IMR-90 (cell line): ENCODE data around the gene C16orf74. TPM values are rescaled to one million over a fixed set of nuclear protein-coding genes. Genes with fewer than 3 reads are reported as not detected.

Experiments
- ATAC-seq: fragments of 200-7000 bp; cut with Tn5 transposase; 2 replicates; pipeline ENCODE4 v1.9.1; 2020; ENCODE audit warnings: low read depth, mild to moderate bottlenecking, moderate library complexity
- BruUV-seq: library from RNA; stranded (reverse); fragments of 400-500 nt; replicated peaks from 2 replicates; lab custom pipeline; 2021; lab: Mats Ljungman, UMichigan
- CTCF ChIA-PET: fragments of 300-600 bp; formaldehyde crosslinking; extraction: SDS; loops from one replicate; lab custom pipeline; 2021; ENCODE audit warnings: antibody characterized with exemption; lab: Yijun Ruan, JAX
- POLR2A ChIA-PET: fragments of 300-600 bp; sonication (Branson Sonifier 250); formaldehyde crosslinking; loops from one replicate; lab custom pipeline; 2022; ENCODE audit warnings: antibody characterized with exemption; ENCODE audit not compliant: unreplicated experiment; lab: Charles Lee
- DNase-seq: peaks from one replicate; pipeline ENCODE4 v3.0.0; 2013
- H2AFZ ChIP-seq: replicated peaks from 2 replicates; pipeline ENCODE3; 2013; ENCODE audit warnings: low read length, mild to moderate bottlenecking; ENCODE audit not compliant: poor library complexity
- H2AK5ac ChIP-seq: 2 replicates; pipeline ENCODE4 v1.6.1; 2013; ENCODE audit warnings: low read depth, low read length, inconsistent platforms
- H2AK9ac ChIP-seq: replicated peaks from 2 replicates; pipeline ENCODE3; 2013; ENCODE audit warnings: mild to moderate bottlenecking, low read depth, low read length, moderate library complexity; ENCODE audit not compliant: poor library complexity
- H2BK120ac ChIP-seq: 2 replicates; pipeline ENCODE4 v1.6.1; 2013; ENCODE audit warnings: low read depth, low read length, inconsistent platforms
- H2BK15ac ChIP-seq: 3 replicates; pipeline ENCODE4 v1.6.1; 2013; ENCODE audit warnings: low read depth, low read length, inconsistent platforms
- H2BK20ac ChIP-seq: 2 replicates; pipeline ENCODE4 v1.6.1; 2013; ENCODE audit warnings: low read depth, mild to moderate bottlenecking, inconsistent platforms, low read length, moderate library complexity
- H2BK5ac ChIP-seq: 2 replicates; pipeline ENCODE4 v1.6.1; 2013; ENCODE audit warnings: mild to moderate bottlenecking, low read depth, low read length, inconsistent platforms; ENCODE audit not compliant: poor library complexity, severe bottlenecking
- H3K14ac ChIP-seq: replicated peaks from 2 replicates; pipeline ENCODE4 v1.6.1; 2013; ENCODE audit warnings: low read depth, low read length, inconsistent platforms
- H3K18ac ChIP-seq: 2 replicates; pipeline ENCODE4 v1.6.1; 2013; ENCODE audit warnings: low read depth, low read length, control low read depth
- H3K23ac ChIP-seq: 2 replicates; pipeline ENCODE4 v1.6.1; 2013; ENCODE audit warnings: low read depth, low read length, inconsistent platforms
- H3K27ac ChIP-seq: 2 replicates; pipeline ENCODE4 v1.5.1; 2013; ENCODE audit warnings: mild to moderate bottlenecking, control low read depth, low read length; ENCODE audit not compliant: insufficient read depth
- H3K27me3 ChIP-seq: 2 replicates; pipeline ENCODE4 v1.6.1; 2013; ENCODE audit warnings: low read length; ENCODE audit not compliant: control insufficient read depth, insufficient read depth
- H3K36me3 ChIP-seq: 2 replicates; pipeline ENCODE4 v1.6.1; 2013; ENCODE audit warnings: low read length, mixed read lengths; ENCODE audit not compliant: control insufficient read depth, insufficient read depth
- H3K4ac ChIP-seq: 2 replicates; pipeline ENCODE4 v1.6.1; 2013; ENCODE audit warnings: low read depth, low read length, inconsistent platforms
- H3K4me1 ChIP-seq: 2 replicates; pipeline ENCODE4 v1.6.1; 2013; ENCODE audit warnings: low read length, mixed read lengths; ENCODE audit not compliant: control insufficient read depth, insufficient read depth
- H3K4me2 ChIP-seq: 2 replicates; pipeline ENCODE4 v1.6.1; 2013; ENCODE audit warnings: low read depth, mild to moderate bottlenecking, control low read depth, low read length, moderate library complexity
- H3K4me3 ChIP-seq: 2 replicates; pipeline ENCODE4 v1.5.1; 2013; ENCODE audit warnings: low read depth, mild to moderate bottlenecking, control low read depth, low read length, moderate library complexity; ENCODE audit not compliant: insufficient read depth
- H3K56ac ChIP-seq: 2 replicates; pipeline ENCODE4 v1.6.1; 2013; ENCODE audit warnings: low read length, inconsistent platforms; ENCODE audit not compliant: insufficient read depth; ENCODE audit errors: extremely low read depth
- H3K79me1 ChIP-seq, 2 experiments: 2 replicates each; pipeline ENCODE4 v1.6.1; 2013; ENCODE audit warnings: low read length in 2 of 2, inconsistent platforms in 1 of 2, low read depth in 1 of 2
- H3K9ac ChIP-seq: 2 replicates; pipeline ENCODE4 v1.6.1; 2013; ENCODE audit warnings: low read depth, low read length, control low read depth
- H3K9me1 ChIP-seq: 2 replicates; pipeline ENCODE4 v1.6.1; 2013; ENCODE audit warnings: low read length, inconsistent platforms; ENCODE audit not compliant: insufficient read depth
- H3K9me3 ChIP-seq: 2 replicates; pipeline ENCODE4 v1.6.1; 2013; ENCODE audit warnings: low read length; ENCODE audit not compliant: control insufficient read depth, insufficient read depth
- H4K20me1 ChIP-seq: 2 replicates; pipeline ENCODE4 v1.6.1; 2013; ENCODE audit warnings: low read length, inconsistent platforms; ENCODE audit not compliant: insufficient read depth
- H4K5ac ChIP-seq: 2 replicates; pipeline ENCODE4 v1.6.1; 2013; ENCODE audit warnings: mild to moderate bottlenecking, low read depth, low read length, control low read depth
- H4K8ac ChIP-seq, 2 experiments: 2 replicates each; pipeline ENCODE4 v1.6.1; 2013; ENCODE audit warnings: low read depth in 2 of 2, low read length in 2 of 2, control low read depth in 1 of 2, inconsistent platforms in 1 of 2
- H4K91ac ChIP-seq: 2 replicates; pipeline ENCODE4 v1.6.1; 2013; ENCODE audit warnings: low read depth, low read length, inconsistent platforms; ENCODE audit not compliant: insufficient read depth
- POLR2A ChIP-seq: IDR thresholded peaks from 2 replicates; pipeline ENCODE4 v1.6.1; 2012; ENCODE audit warnings: mild to moderate bottlenecking, low read depth, low read length
- RCOR1 ChIP-seq: IDR thresholded peaks from 2 replicates; pipeline ENCODE4 v1.6.1; 2012; ENCODE audit warnings: mild to moderate bottlenecking, low read length, improper control_type of control experiment; ENCODE audit not compliant: insufficient replicate concordance
- WGBS, 2 experiments: methylation state at CpG; one replicate each; pipeline versions ENCODE4 v1.1.5 to v1.1.7; 2013; ENCODE audit warnings: missing lambda C conversion rate in 2 of 2; ENCODE audit not compliant: insufficient read length in 1 of 2; ENCODE audit errors: extremely low coverage in 2 of 2; 5-methylcytosine and 5-hydroxymethylcytosine counted together
- dilution Hi-C: fragments of 300-500 bp; cut with HindIII; formaldehyde crosslinking; loops from one replicate; pipeline ENCODE4 v1.14.3; 2018; ENCODE audit warnings: low sequenced_read_pairs; ENCODE audit not compliant: unreplicated experiment
- in situ Hi-C: fragments of 300-500 bp; cut with MboI; formaldehyde crosslinking; loops from 3 replicates; pipeline ENCODE4 v1.14.3; 2019; ENCODE audit warnings: low sequenced_read_pairs, inconsistent platforms, mixed read lengths
- intact Hi-C: fragments of 100-400 bp; cut with micrococcal nuclease; formaldehyde crosslinking; loops from 2 replicates; pipeline ENCODE4 v1.10.0; 2022
- polyA plus RNA-seq, 3 experiments: library from polyadenylated mRNA; depleted of rRNA; stranded (reverse); fragments of >200 nt; gene quantifications; 2 replicates each; pipeline ENCODE4 v1.2.3, GENCODE V29; 2012; ENCODE audit warnings: low replicate concordance in 1 of 3
- total RNA-seq: library from RNA; depleted of rRNA; stranded (reverse); fragments of >200 nt; gene quantifications from 2 replicates; pipeline ENCODE4 v1.2.3, GENCODE V29; 2012

The C16orf74 gene
- total and polyA plus RNA-seq, 2 of the 4 experiments (the other 2 are of a cell fraction): 4.5 to 12.2 TPM

- POLR2A ChIA-PET: no interaction called here
- peaks cover 8 to 18% of the 10 kb centered on the region in 2 experiments; a peak in 3 of 4 replicates for H3K79me1 ChIP-seq
- no peaks in the 10 kb centered on the region; the same call in 1 of the 2 replicates for H3K9me1 ChIP-seq
- no peak overlapping the region for H2BK15ac ChIP-seq
- H2AK9ac ChIP-seq: no peak overlapping the region
- dilution Hi-C loops (no loop called here), in situ Hi-C loops (no loop called here), intact Hi-C loops (loop anchor here (5.0 kb wide), 1 partner anchor 121 kb away; the partner anchor contains the start of genes COX4I1 and EMC8)
- no peaks in the 10 kb centered on the region for H3K9me3 ChIP-seq
- ATAC-seq (no peak), DNase-seq (no peak)
- no peak overlapping the region for H3K56ac ChIP-seq
- no peak overlapping the region for H3K4me3 ChIP-seq
- no peaks in the 10 kb centered on the region for H3K27me3 ChIP-seq
- H3K14ac ChIP-seq: no peak overlapping the region
- WGBS, 2 experiments: 92% methylated on average over 2 of the region's 7 CpGs; no CpG with 5 or more reads in 1 of the 2 experiments
- H3K27ac ChIP-seq: no peak overlapping the region
- H4K91ac ChIP-seq: no peak overlapping the region
- H3K9ac ChIP-seq: no peak overlapping the region
- no peak overlapping the region for H2BK5ac ChIP-seq
- H2AFZ ChIP-seq: no peak overlapping the region
- CTCF ChIA-PET: interaction anchor here (1.0 kb wide), 1 partner anchor 35 kb away, joined by 3 read pairs; no protein-coding TSS in a partner anchor
- H2BK120ac ChIP-seq: no peak overlapping the region
- H4K5ac ChIP-seq: no peak overlapping the region
- H4K8ac ChIP-seq: no peak overlapping the region
- no TSS peak for BruUV-seq
- H3K18ac ChIP-seq: no peak overlapping the region
- no peak overlapping the region for H2AK5ac ChIP-seq
- TF ChIP-seq POLR2A (no peak), RCOR1 (no peak)
- no peak overlapping the region for H2BK20ac ChIP-seq
- peaks cover 33% of the 10 kb centered on the region for H3K36me3 ChIP-seq
- no peak overlapping the region for H3K4me2 ChIP-seq
- H3K4me1 ChIP-seq: peaks cover 11% of the 10 kb centered on the region
- no peak overlapping the region for H3K23ac ChIP-seq
- H4K20me1 ChIP-seq: peaks cover 16% of the 10 kb centered on the region
- no peak overlapping the region for H3K4ac ChIP-seq
These were observed 74.4 kb downstream of the C16orf74 start for GRCh38 chr16:85676466-85676865.
